CD8-positive, alpha-beta memory T cell (primary cell): ENCODE data around the gene SLCO4A1. TPM values are rescaled to one million over a fixed set of nuclear protein-coding genes. Genes with fewer than 3 reads are reported as not detected.

Source experiments
- CTCF ChIA-PET: fragments of 350-600 bp; sonication (Branson Sonifier 250); formaldehyde crosslinking; loops from one replicate; lab custom pipeline; 2021; ENCODE audit warnings: antibody characterized with exemption; lab: Charles Lee
- POLR2A ChIA-PET: fragments of 350-600 bp; sonication (Branson Sonifier 250); formaldehyde crosslinking; loops from one replicate; lab custom pipeline; 2021; ENCODE audit warnings: antibody characterized with exemption; lab: Charles Lee
- DNase-seq, 5 donors: peaks; one replicate each; pipeline versions ENCODE4 v3.0.0 to v3.0.0-alpha.2; 2020 to 2022; ENCODE audit warnings: mixed read lengths in 1 of 5
- H3K27ac ChIP-seq: one replicate; pipeline ENCODE4 v1.7.0; 2013; ENCODE audit warnings: low read depth, mild to moderate bottlenecking, low read length, moderate library complexity
- H3K27me3 ChIP-seq: 2 replicates; pipeline ENCODE4 v1.7.0; 2013; ENCODE audit warnings: low read length, mild to moderate bottlenecking; ENCODE audit not compliant: insufficient read depth, poor library complexity, severe bottlenecking
- H3K36me3 ChIP-seq: 2 replicates; pipeline ENCODE4 v1.7.0; 2013; ENCODE audit warnings: mild to moderate bottlenecking, low read length, moderate library complexity; ENCODE audit not compliant: insufficient read depth
- H3K4me1 ChIP-seq: 2 replicates; pipeline ENCODE4 v1.7.0; 2013; ENCODE audit warnings: mild to moderate bottlenecking, low read length, moderate library complexity; ENCODE audit not compliant: insufficient read depth
- H3K4me3 ChIP-seq: 2 replicates; pipeline ENCODE4 v1.7.0; 2013; ENCODE audit warnings: mild to moderate bottlenecking, low read length
- H3K9me3 ChIP-seq: 2 replicates; pipeline ENCODE4 v1.7.0; 2013; ENCODE audit warnings: mild to moderate bottlenecking, low read length
- H3K27ac Mint-ChIP-seq, 8 donors: one replicate each; pipeline ENCODE4 v1.8.0; 2020 to 2021; ENCODE audit warnings: mixed read lengths in 8 of 8, mild to moderate bottlenecking in 6 of 8, inconsistent platforms in 3 of 8, moderate library complexity in 3 of 8
- H3K27me3 Mint-ChIP-seq, 2 donors: one replicate each; pipeline ENCODE4 v1.8.0; 2020 to 2021; ENCODE audit warnings: mixed read lengths in 2 of 2, mild to moderate bottlenecking in 1 of 2, moderate library complexity in 1 of 2
- H3K36me3 Mint-ChIP-seq, 3 donors: one replicate each; pipeline ENCODE4 v1.8.0; 2020 to 2021; ENCODE audit warnings: mixed read lengths in 3 of 3, inconsistent platforms in 1 of 3, mild to moderate bottlenecking in 1 of 3
- H3K4me1 Mint-ChIP-seq, 3 donors: one replicate each; pipeline ENCODE4 v1.8.0; 2020 to 2021; ENCODE audit warnings: mixed read lengths in 3 of 3, inconsistent platforms in 1 of 3, mild to moderate bottlenecking in 1 of 3
- H3K4me3 Mint-ChIP-seq, 7 donors: one replicate each; pipeline ENCODE4 v1.8.0; 2020 to 2021; ENCODE audit warnings: mixed read lengths in 7 of 7, mild to moderate bottlenecking in 6 of 7, moderate library complexity in 4 of 7, inconsistent platforms in 2 of 7
- H3K9me3 Mint-ChIP-seq, 5 donors: one replicate each; pipeline ENCODE4 v1.8.0; 2020 to 2022; ENCODE audit warnings: mixed read lengths in 5 of 5, mild to moderate bottlenecking in 3 of 5, moderate library complexity in 2 of 5, inconsistent platforms in 1 of 5
- polyA plus RNA-seq: library from polyadenylated mRNA; unstranded; fragments of 300-500 nt; fragmentation: Illumina TruSeq; gene quantifications from one replicate; pipeline ENCODE4 v1.2.3, GENCODE V29; 2021
- total RNA-seq, 2 experiments: library from RNA; stranded (reverse); gene quantifications; one replicate each; pipeline ENCODE4 v1.2.3, GENCODE V29; 2021

Gene SLCO4A1
- total and polyA plus RNA-seq, 3 experiments from 2014 or later = 0.47 to 44.9 (median 42.0) TPM

- Histone ChIP-seq H3K27ac (no peak overlapping the region), H3K36me3 (no peaks in the 10 kb centered on the region), H3K9me3 (no peaks in the 10 kb centered on the region), H3K27me3 (peaks cover 8% of the 10 kb centered on the region), H3K4me1 (peaks cover 5% of the 10 kb centered on the region), H3K4me3 (no peak overlapping the region)
- Mint-ChIP-seq H3K27ac (no peak overlapping the region), H3K36me3 (no peaks in the 10 kb centered on the region), H3K27me3 (peaks cover 16 to 27% of the 10 kb centered on the region in 2 donors), H3K4me1 (peaks cover 0 to 22% (median 7%) of the 10 kb centered on the region in 3 donors), H3K9me3 (no peaks in the 10 kb centered on the region), H3K4me3 (no peak overlapping the region)
- CTCF ChIA-PET = interaction anchor here (1.4 kb wide), 1 partner anchor 9 kb away, joined by 3 read pairs; no protein-coding TSS in a partner anchor
- POLR2A ChIA-PET = no interaction called here
- DNase-seq = no peak
Observed at GRCh38 chr20:62706344-62706743, 64.0 kb downstream of the SLCO4A1 start.

DNA sequence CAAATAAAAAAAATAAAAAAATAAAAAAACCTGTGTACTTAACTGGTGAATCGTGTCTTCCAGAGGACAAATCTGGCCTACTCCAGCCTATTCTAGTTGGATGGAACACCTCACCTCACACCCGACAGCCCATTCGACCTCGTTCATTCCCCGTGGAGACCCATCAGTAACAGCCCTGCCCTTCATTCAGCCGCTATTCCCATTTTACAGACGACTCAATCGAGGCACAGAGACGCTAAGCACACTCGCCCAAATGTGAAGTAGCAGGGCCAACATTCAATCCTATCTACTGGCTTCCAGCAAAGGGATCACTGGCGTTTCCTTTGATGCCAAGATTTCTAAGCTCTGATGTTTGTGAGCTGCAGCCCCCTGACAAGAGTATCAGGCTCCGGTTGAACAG is 64.6 kb downstream of the SLCO4A1 start:
- peaks cover 8% of the 10 kb centered on the region for H3K27me3 ChIP-seq
- Mint-ChIP-seq H3K27ac (no peak overlapping the region), H3K36me3 (no peaks in the 10 kb centered on the region), H3K9me3 (no peaks in the 10 kb centered on the region), H3K4me3 (no peak overlapping the region), H3K4me1 (peaks cover 0 to 22% (median 7%) of the 10 kb centered on the region in 3 donors), H3K27me3 (peaks cover 16 to 27% of the 10 kb centered on the region in 2 donors)
- H3K4me1 ChIP-seq = peaks cover 5% of the 10 kb centered on the region
- H3K27ac ChIP-seq = no peak overlapping the region
- H3K9me3 ChIP-seq = no peaks in the 10 kb centered on the region
- H3K4me3 ChIP-seq = no peak overlapping the region
- ChIA-PET POLR2A (no interaction called here), CTCF (interaction anchor here (1.4 kb wide), 1 partner anchor 10 kb away, joined by 3 read pairs; no protein-coding TSS in a partner anchor)
- DNase-seq = no peak
- no peaks in the 10 kb centered on the region for H3K36me3 ChIP-seq

DNA sequence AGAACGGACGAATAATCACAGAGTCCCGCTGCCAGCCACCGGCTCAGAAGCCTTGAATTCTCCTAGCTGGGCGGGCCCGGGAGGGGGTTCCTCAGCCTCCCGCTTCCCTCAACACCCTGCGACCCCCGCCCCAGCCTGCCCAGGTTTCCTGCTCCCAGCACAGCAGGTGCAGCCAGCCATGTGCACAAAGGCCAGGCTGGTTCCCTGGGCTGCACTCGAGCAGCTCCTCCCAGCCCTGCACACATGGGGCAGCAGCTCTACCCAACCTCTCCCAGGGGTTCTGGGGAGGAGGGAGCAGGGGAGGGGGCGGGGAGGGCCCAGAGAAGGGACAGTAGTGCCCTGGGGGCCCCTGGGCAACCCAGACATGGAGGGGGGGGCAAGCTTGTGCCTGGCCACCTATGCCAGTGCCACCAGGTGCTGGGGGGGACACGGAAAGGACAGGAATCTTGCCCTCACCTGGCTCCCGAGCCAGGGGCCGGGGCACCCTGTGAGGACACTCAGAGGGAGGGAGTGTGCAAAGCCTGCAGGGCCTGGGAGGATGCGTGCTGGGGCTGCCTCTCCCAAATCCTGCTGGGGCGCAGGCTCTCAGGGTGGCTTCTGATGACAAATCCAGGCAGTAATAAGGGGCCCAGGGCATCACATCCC is 65.1 kb downstream of the SLCO4A1 start:
- Mint-ChIP-seq H3K27me3 (peaks cover 18 to 27% of the 10 kb centered on the region in 2 donors), H3K27ac (no peak overlapping the region), H3K36me3 (no peaks in the 10 kb centered on the region), H3K4me1 (peaks cover 0 to 22% (median 7%) of the 10 kb centered on the region in 3 donors), H3K4me3 (no peak overlapping the region), H3K9me3 (no peaks in the 10 kb centered on the region)
- CTCF ChIA-PET = interaction anchor here (1.3 to 1.4 kb wide), 2 partner anchors 9 to 10 kb away, joined by 3 read pairs; no protein-coding TSS in a partner anchor
- no peak for DNase-seq
- no peak overlapping the region for H3K4me3 ChIP-seq
- H3K36me3 ChIP-seq = no peaks in the 10 kb centered on the region
- no peak overlapping the region for H3K27ac ChIP-seq
- peaks cover 8% of the 10 kb centered on the region for H3K27me3 ChIP-seq
- H3K9me3 ChIP-seq = no peaks in the 10 kb centered on the region
- H3K4me1 ChIP-seq = peaks cover 5% of the 10 kb centered on the region
- POLR2A ChIA-PET = interaction anchor here (1.4 kb wide), 1 partner anchor 108 kb away, joined by 3 read pairs; no protein-coding TSS in a partner anchor

DNA sequence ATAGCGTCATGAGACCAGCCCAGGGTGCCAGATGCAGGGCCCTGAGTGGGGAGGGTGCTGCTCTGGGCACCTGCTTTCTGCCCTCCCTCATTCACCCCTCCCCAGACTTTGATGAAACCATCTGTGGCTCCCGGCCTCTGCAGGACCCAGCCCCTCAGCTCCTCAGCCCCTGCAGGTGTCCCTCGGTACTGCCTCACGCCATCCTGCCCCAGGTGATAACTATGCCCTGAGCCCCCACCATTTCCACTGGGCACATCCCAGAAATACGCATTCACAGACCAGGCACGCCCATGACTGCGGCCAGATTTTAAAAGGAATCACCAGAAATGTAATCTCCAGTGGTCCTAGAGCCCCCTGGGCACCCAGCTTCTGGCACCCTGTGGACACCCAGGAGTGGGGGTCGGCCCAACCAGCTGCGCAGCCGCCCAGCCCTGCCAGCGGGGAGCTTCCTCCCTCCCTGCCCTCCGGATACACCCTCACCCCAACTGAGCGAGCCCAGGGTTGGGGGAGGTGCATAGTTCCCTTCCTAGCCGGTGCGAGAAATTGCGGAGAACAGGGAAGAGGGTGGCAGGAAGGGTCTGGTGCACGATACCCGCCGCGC is 65.7 kb downstream of the SLCO4A1 start:
- Histone ChIP-seq H3K4me1 (peaks cover 5% of the 10 kb centered on the region), H3K27me3 (peaks cover 8% of the 10 kb centered on the region), H3K9me3 (no peaks in the 10 kb centered on the region), H3K4me3 (no peak overlapping the region), H3K36me3 (no peaks in the 10 kb centered on the region), H3K27ac (no peak overlapping the region)
- no peak overlapping the region for H3K27ac Mint-ChIP-seq
- peaks cover 0 to 22% (median 7%) of the 10 kb centered on the region in 3 donors for H3K4me1 Mint-ChIP-seq
- H3K4me3 Mint-ChIP-seq = peak overlapping the region in 5 of 7 donors; percentile 23 to 52 (median 47)
- no peaks in the 10 kb centered on the region for H3K9me3 Mint-ChIP-seq
- ChIA-PET CTCF (interaction anchor here (1.3 kb wide), 1 partner anchor 8 kb away, joined by 3 read pairs; no protein-coding TSS in a partner anchor), POLR2A (interaction anchor here (1.4 kb wide), 1 partner anchor 107 kb away, joined by 3 read pairs; no protein-coding TSS in a partner anchor)
- no peak for DNase-seq
- peaks cover 18 to 27% of the 10 kb centered on the region in 2 donors for H3K27me3 Mint-ChIP-seq
- no peaks in the 10 kb centered on the region for H3K36me3 Mint-ChIP-seq

- Histone ChIP-seq H3K27me3 (peaks cover 8% of the 10 kb centered on the region), H3K36me3 (no peaks in the 10 kb centered on the region), H3K4me3 (no peak within 1 kb of the TSS), H3K9me3 (no peaks in the 10 kb centered on the region), H3K27ac (no peak within 1 kb of the TSS), H3K4me1 (peaks cover 5% of the 10 kb centered on the region)
- H3K4me1 Mint-ChIP-seq = peaks cover 0 to 16% (median 4%) of the 10 kb centered on the region in 3 donors
- ChIA-PET POLR2A (interaction anchor here (1.4 kb wide), 1 partner anchor 106 kb away, joined by 3 read pairs; no protein-coding TSS in a partner anchor), CTCF (interaction anchor here (1.3 kb wide), 1 partner anchor 7 kb away, joined by 3 read pairs; no protein-coding TSS in a partner anchor)
- no peak for DNase-seq
- no peaks in the 10 kb centered on the region for H3K36me3 Mint-ChIP-seq
- no peaks in the 10 kb centered on the region for H3K9me3 Mint-ChIP-seq
- peaks cover 18 to 24% of the 10 kb centered on the region in 2 donors for H3K27me3 Mint-ChIP-seq
- H3K27ac Mint-ChIP-seq = no peak within 1 kb of the TSS
- H3K4me3 Mint-ChIP-seq = peak within 1 kb of the TSS in 6 of 7 donors; percentile 23 to 52 (median 46)
Observed at GRCh38 chr20:62708591-62709536, 66.6 kb downstream of the SLCO4A1 start, which contains the start of gene NTSR1. NTSR1 (plus strand) TSS chr20:62708836; CDS start chr20:62709208, 372 bp downstream.

GRCh38 chr20:62709537-62709905 is 67.2 kb downstream of the SLCO4A1 start:
- no peak for DNase-seq

GRCh38 chr20:62710221-62710885 is 68.0 kb downstream of the SLCO4A1 start:
- H3K27me3 ChIP-seq = peaks cover 8% of the 10 kb centered on the region
- H3K27me3 Mint-ChIP-seq = peaks cover 20 to 24% of the 10 kb centered on the region in 2 donors

More at GRCh38 chr20:62709537-62709905, 67.2 kb downstream of the SLCO4A1 start:
- no peaks in the 10 kb centered on the region for H3K9me3 Mint-ChIP-seq
- no peak overlapping the region for H3K4me3 ChIP-seq
- H3K27ac Mint-ChIP-seq = no peak overlapping the region
- H3K27ac ChIP-seq = no peak overlapping the region
- H3K4me1 ChIP-seq = peaks cover 5% of the 10 kb centered on the region
- H3K9me3 ChIP-seq = no peaks in the 10 kb centered on the region
- H3K36me3 ChIP-seq = no peaks in the 10 kb centered on the region
- H3K27me3 Mint-ChIP-seq = peaks cover 18 to 24% of the 10 kb centered on the region in 2 donors
- H3K36me3 Mint-ChIP-seq = no peaks in the 10 kb centered on the region
- H3K27me3 ChIP-seq = peaks cover 8% of the 10 kb centered on the region
- peaks cover 0 to 17% (median 7%) of the 10 kb centered on the region in 3 donors for H3K4me1 Mint-ChIP-seq
- POLR2A ChIA-PET = no interaction called here
- peak overlapping the region in 1 of 7 donors; percentile 28 for H3K4me3 Mint-ChIP-seq
- CTCF ChIA-PET = interaction anchor here (1.0 kb wide), 1 partner anchor 99 kb away, joined by 5 read pairs; no protein-coding TSS in a partner anchor

More at GRCh38 chr20:62710221-62710885, 68.0 kb downstream of the SLCO4A1 start:
- Histone ChIP-seq H3K4me1 (peaks cover 5% of the 10 kb centered on the region), H3K27ac (no peak overlapping the region), H3K36me3 (no peaks in the 10 kb centered on the region), H3K9me3 (no peaks in the 10 kb centered on the region), H3K4me3 (no peak overlapping the region)
- ChIA-PET POLR2A (no interaction called here), CTCF (interaction anchor here (0.9 to 1.0 kb wide), 2 partner anchors 29 to 98 kb away, joined by 3 to 5 read pairs; no protein-coding TSS in a partner anchor)
- no peaks in the 10 kb centered on the region for H3K9me3 Mint-ChIP-seq
- H3K27ac Mint-ChIP-seq = no peak overlapping the region
- H3K36me3 Mint-ChIP-seq = no peaks in the 10 kb centered on the region
- no peak overlapping the region for H3K4me3 Mint-ChIP-seq
- DNase-seq = no peak
- peaks cover 5 to 20% (median 12%) of the 10 kb centered on the region in 3 donors for H3K4me1 Mint-ChIP-seq
